Naive thymus-derived CD4-positive, alpha-beta T cell (primary cell): ENCODE results near the gene IL9. TPM values are rescaled to one million over a fixed set of nuclear protein-coding genes. Genes with fewer than 3 reads are reported as not detected.

Experiments
- ATAC-seq: fragments of 150-1000 bp; cut with Tn5 transposase; 2 replicates; pipeline ENCODE4 v1.10.0; 2021; ENCODE audit warnings: mild to moderate bottlenecking, moderate library complexity
- CTCF ChIA-PET: fragments of 350-600 bp; sonication (Branson Sonifier 250); formaldehyde crosslinking; loops from one replicate; lab custom pipeline; 2021; ENCODE audit warnings: antibody characterized with exemption; lab: Charles Lee
- POLR2A ChIA-PET: fragments of 350-600 bp; sonication (Branson Sonifier 250); formaldehyde crosslinking; loops from one replicate; lab custom pipeline; 2021; ENCODE audit warnings: antibody characterized with exemption, inconsistent platforms; lab: Charles Lee
- DNase-seq, 9 donors: peaks; one replicate each; pipeline versions ENCODE4 v3.0.0 to v3.0.0-alpha.2; 2020 to 2022; ENCODE audit warnings: mixed read lengths in 1 of 9
- H3K27ac ChIP-seq: one replicate; pipeline ENCODE4 v1.7.0; 2013; ENCODE audit warnings: mild to moderate bottlenecking, low read depth, low read length, moderate library complexity
- H3K27me3 ChIP-seq, 2 donors: one replicate each; pipeline ENCODE4 v1.7.0; 2013; ENCODE audit warnings: low read length in 2 of 2, mild to moderate bottlenecking in 2 of 2, moderate library complexity in 2 of 2; ENCODE audit not compliant: control insufficient read depth in 2 of 2, insufficient read depth in 2 of 2
- H3K36me3 ChIP-seq, 3 experiments: 1 replicate in 2 of 3; 2 replicates in 1 of 3; pipeline ENCODE4 v1.7.0; 2013; ENCODE audit warnings: low read length in 3 of 3, mild to moderate bottlenecking in 3 of 3, moderate library complexity in 1 of 3; ENCODE audit not compliant: insufficient read depth in 3 of 3, control insufficient read depth in 2 of 3
- H3K4me1 ChIP-seq, 2 donors: one replicate each; pipeline ENCODE4 v1.7.0; 2013; ENCODE audit warnings: low read length in 2 of 2, mild to moderate bottlenecking in 2 of 2, moderate library complexity in 1 of 2; ENCODE audit not compliant: control insufficient read depth in 2 of 2, insufficient read depth in 2 of 2
- H3K4me3 ChIP-seq: 2 replicates; pipeline ENCODE4 v1.7.0; 2013; ENCODE audit warnings: mild to moderate bottlenecking, low read length
- H3K9me3 ChIP-seq, 3 experiments: 1 replicate in 2 of 3; 2 replicates in 1 of 3; pipeline ENCODE4 v1.7.0; 2013; ENCODE audit warnings: low read length in 3 of 3; ENCODE audit not compliant: control insufficient read depth in 2 of 3
- H3K27ac Mint-ChIP-seq, 9 donors: one replicate each; pipeline ENCODE4 v1.8.0; 2020 to 2022; ENCODE audit warnings: mixed read lengths in 9 of 9, mild to moderate bottlenecking in 8 of 9, moderate library complexity in 5 of 9, inconsistent platforms in 2 of 9
- H3K27me3 Mint-ChIP-seq, 5 donors: one replicate each; pipeline ENCODE4 v1.8.0; 2021 to 2022; ENCODE audit warnings: mixed read lengths in 5 of 5, mild to moderate bottlenecking in 1 of 5
- H3K36me3 Mint-ChIP-seq, 5 donors: one replicate each; pipeline ENCODE4 v1.8.0; 2020 to 2022; ENCODE audit warnings: mixed read lengths in 5 of 5, mild to moderate bottlenecking in 3 of 5, inconsistent platforms in 1 of 5
- H3K4me1 Mint-ChIP-seq, 7 donors: one replicate each; pipeline ENCODE4 v1.8.0; 2020 to 2022; ENCODE audit warnings: mixed read lengths in 7 of 7, mild to moderate bottlenecking in 3 of 7, inconsistent platforms in 1 of 7
- H3K4me3 Mint-ChIP-seq, 10 donors: one replicate each; pipeline ENCODE4 v1.8.0; 2020 to 2022; ENCODE audit warnings: mild to moderate bottlenecking in 10 of 10, mixed read lengths in 10 of 10, moderate library complexity in 6 of 10, inconsistent platforms in 2 of 10
- H3K9me3 Mint-ChIP-seq, 11 donors: one replicate each; pipeline ENCODE4 v1.8.0; 2020 to 2022; ENCODE audit warnings: mixed read lengths in 11 of 11, mild to moderate bottlenecking in 4 of 11, inconsistent platforms in 1 of 11, moderate library complexity in 1 of 11
- intact Hi-C, 2 donors: fragments of 100-400 bp; cut with micrococcal nuclease; formaldehyde crosslinking; loops; one replicate each; pipeline ENCODE4 v1.15.1; 2023
- polyA plus RNA-seq, 2 donors: library from polyadenylated mRNA; unstranded; fragments of 300-500 nt; fragmentation: Illumina TruSeq; gene quantifications; one replicate each; pipeline ENCODE4 v1.2.3, GENCODE V29; 2021
- total RNA-seq, 6 experiments: library from RNA in 5 of 6; stranded (reverse) in 5 of 6; gene quantifications; 1 replicate in 5 of 6; 2 replicates in 1 of 6; pipeline ENCODE4 v1.2.3 and lab custom pipeline; 2021 to 2026

IL9 gene
- total and polyA plus RNA-seq, 7 experiments from 2014 or later, result 0.70 TPM; not detected in 6

DNA sequence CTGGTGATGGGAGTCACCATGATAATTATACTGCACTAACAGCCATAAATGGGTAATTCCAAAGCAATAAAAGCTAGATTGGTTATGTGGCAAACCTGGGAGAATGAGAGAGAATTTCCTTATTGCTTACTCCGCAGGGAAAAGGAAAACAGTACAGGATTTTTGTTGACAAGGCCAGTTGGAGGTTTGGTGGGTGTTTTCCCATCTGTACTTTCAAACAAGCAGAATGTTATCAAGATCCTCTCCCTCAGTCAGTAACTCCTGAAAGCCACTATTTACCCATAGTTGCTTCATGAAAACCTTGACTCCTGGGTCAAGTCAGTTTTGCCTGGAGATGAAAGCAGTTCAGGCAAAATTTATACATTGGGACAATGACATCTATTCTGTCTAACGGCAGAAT lies 26.4 kb downstream of the IL9 start:
- H3K9me3 ChIP-seq, result no peaks in the 10 kb centered on the region
- DNase-seq, result no peak
- ATAC-seq, result no peak
- Mint-ChIP-seq H3K27me3 (peaks cover 0 to 4% (median 4%) of the 10 kb centered on the region in 5 donors), H3K4me1 (no peaks in the 10 kb centered on the region), H3K27ac (no peak overlapping the region), H3K9me3 (no peaks in the 10 kb centered on the region), H3K36me3 (no peaks in the 10 kb centered on the region), H3K4me3 (no peak overlapping the region)
- H3K36me3 ChIP-seq, result no peaks in the 10 kb centered on the region
- no peaks in the 10 kb centered on the region for H3K4me1 ChIP-seq
- CTCF ChIA-PET, result no interaction called here
- no peak overlapping the region for H3K4me3 ChIP-seq
- no peak overlapping the region for H3K27ac ChIP-seq
- no peaks in the 10 kb centered on the region for H3K27me3 ChIP-seq
- intact Hi-C loops, result no loop called here
- POLR2A ChIA-PET, result no interaction called here

DNA sequence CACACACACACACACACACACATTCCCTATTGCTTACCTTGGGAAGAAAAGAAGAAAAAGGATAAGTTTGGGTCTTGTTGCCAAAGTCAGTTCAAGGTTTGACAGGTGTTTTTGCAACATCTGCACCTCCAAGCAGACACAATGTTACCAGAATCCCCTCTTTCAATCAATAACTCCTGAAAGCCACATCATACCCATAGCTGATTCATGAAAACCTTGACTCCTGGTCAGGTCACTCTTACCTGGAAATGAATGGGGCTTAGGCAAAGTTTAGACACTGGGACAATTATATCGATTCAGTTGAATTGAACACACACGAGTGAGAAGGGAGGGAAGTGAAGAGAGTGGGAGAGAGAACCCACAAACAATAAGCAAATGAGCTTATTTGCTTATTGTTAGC lies 27.0 kb downstream of the IL9 start:
- Histone ChIP-seq H3K4me3 (no peak overlapping the region), H3K27ac (no peak overlapping the region), H3K27me3 (no peaks in the 10 kb centered on the region), H3K9me3 (no peaks in the 10 kb centered on the region), H3K4me1 (no peaks in the 10 kb centered on the region), H3K36me3 (no peaks in the 10 kb centered on the region)
- H3K27ac Mint-ChIP-seq, result no peak overlapping the region
- peaks cover 0 to 4% (median 4%) of the 10 kb centered on the region in 5 donors for H3K27me3 Mint-ChIP-seq
- H3K36me3 Mint-ChIP-seq, result no peaks in the 10 kb centered on the region
- H3K4me3 Mint-ChIP-seq, result no peak overlapping the region
- no peak for ATAC-seq
- no peaks in the 10 kb centered on the region for H3K9me3 Mint-ChIP-seq
- no peaks in the 10 kb centered on the region for H3K4me1 Mint-ChIP-seq
- intact Hi-C loops, result no loop called here
- no peak for DNase-seq
- ChIA-PET CTCF (no interaction called here), POLR2A (no interaction called here)

- Histone ChIP-seq H3K27ac (no peak overlapping the region), H3K36me3 (no peaks in the 10 kb centered on the region), H3K4me1 (no peaks in the 10 kb centered on the region), H3K27me3 (no peaks in the 10 kb centered on the region), H3K4me3 (no peak overlapping the region), H3K9me3 (no peaks in the 10 kb centered on the region)
- Mint-ChIP-seq H3K36me3 (no peaks in the 10 kb centered on the region), H3K4me3 (no peak overlapping the region), H3K9me3 (no peaks in the 10 kb centered on the region), H3K27me3 (peaks cover 0 to 7% (median 4%) of the 10 kb centered on the region in 5 donors), H3K4me1 (no peaks in the 10 kb centered on the region), H3K27ac (no peak overlapping the region)
- ChIA-PET CTCF (no interaction called here), POLR2A (no interaction called here)
- DNase-seq (no peak), ATAC-seq (no peak)
- intact Hi-C loops, result no loop called here
Measured at GRCh38 chr5:135867599-135867998, 28.0 kb downstream of the IL9 start.

- no peak for ATAC-seq
- Histone ChIP-seq H3K4me3 (no peak overlapping the region), H3K27ac (no peak overlapping the region), H3K36me3 (no peaks in the 10 kb centered on the region), H3K9me3 (no peaks in the 10 kb centered on the region), H3K4me1 (no peaks in the 10 kb centered on the region), H3K27me3 (no peaks in the 10 kb centered on the region)
- peaks cover 0 to 6% (median 4%) of the 10 kb centered on the region in 5 donors for H3K27me3 Mint-ChIP-seq
- H3K4me3 Mint-ChIP-seq, result no peak overlapping the region
- DNase-seq, result no peak
- no peak overlapping the region for H3K27ac Mint-ChIP-seq
- H3K4me1 Mint-ChIP-seq, result no peaks in the 10 kb centered on the region
- H3K9me3 Mint-ChIP-seq, result no peaks in the 10 kb centered on the region
- H3K36me3 Mint-ChIP-seq, result no peaks in the 10 kb centered on the region
- CTCF ChIA-PET, result no interaction called here
- intact Hi-C loops, result no loop called here
- POLR2A ChIA-PET, result no interaction called here
Measured at GRCh38 chr5:135866016-135866415, 29.6 kb downstream of the IL9 start.

- H3K4me3 ChIP-seq, result no peak overlapping the region
- Mint-ChIP-seq H3K27me3 (peaks cover 0 to 6% (median 4%) of the 10 kb centered on the region in 5 donors), H3K4me1 (no peaks in the 10 kb centered on the region), H3K36me3 (no peaks in the 10 kb centered on the region), H3K4me3 (no peak overlapping the region), H3K9me3 (no peaks in the 10 kb centered on the region), H3K27ac (no peak overlapping the region)
- DNase-seq (no peak), ATAC-seq (no peak)
- H3K9me3 ChIP-seq, result no peaks in the 10 kb centered on the region
- CTCF ChIA-PET, result no interaction called here
- intact Hi-C loops, result no loop called here
- no peaks in the 10 kb centered on the region for H3K27me3 ChIP-seq
- POLR2A ChIA-PET, result no interaction called here
- no peaks in the 10 kb centered on the region for H3K36me3 ChIP-seq
- no peaks in the 10 kb centered on the region for H3K4me1 ChIP-seq
- no peak overlapping the region for H3K27ac ChIP-seq
Measured at GRCh38 chr5:135864503-135865435, 30.9 kb downstream of the IL9 start.

DNA sequence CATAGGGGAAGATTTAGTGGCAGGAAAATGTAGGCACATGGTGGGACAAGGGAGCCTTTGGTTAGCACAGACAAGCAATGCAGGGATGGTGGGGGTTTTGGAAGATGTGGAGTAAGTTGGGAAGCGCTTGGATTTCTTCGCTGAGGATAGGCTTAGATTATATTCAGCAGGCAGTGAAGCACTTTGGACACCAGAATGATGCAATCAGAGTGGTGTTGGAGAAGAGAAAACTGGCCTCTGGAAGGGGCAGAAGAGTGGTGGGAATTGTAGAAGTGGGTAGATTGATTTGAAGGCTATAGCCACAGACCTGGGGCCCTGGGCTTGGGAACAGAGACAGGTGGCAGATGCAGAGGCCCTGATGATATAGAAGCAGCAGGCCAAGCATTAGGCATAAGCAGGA lies 32.9 kb downstream of the IL9 start:
- Histone ChIP-seq H3K4me3 (no peak overlapping the region), H3K27me3 (no peaks in the 10 kb centered on the region), H3K27ac (no peak overlapping the region), H3K9me3 (no peaks in the 10 kb centered on the region), H3K36me3 (no peaks in the 10 kb centered on the region), H3K4me1 (no peaks in the 10 kb centered on the region)
- H3K27me3 Mint-ChIP-seq, result peaks cover 0 to 10% (median 0%) of the 10 kb centered on the region in 5 donors
- CTCF ChIA-PET, result no interaction called here
- POLR2A ChIA-PET, result no interaction called here
- H3K4me1 Mint-ChIP-seq, result no peaks in the 10 kb centered on the region
- DNase-seq, result no peak
- H3K4me3 Mint-ChIP-seq, result no peak overlapping the region
- intact Hi-C loops, result no loop called here
- H3K9me3 Mint-ChIP-seq, result peaks cover 0 to 5% (median 0%) of the 10 kb centered on the region in 11 donors
- H3K36me3 Mint-ChIP-seq, result no peaks in the 10 kb centered on the region
- no peak for ATAC-seq
- H3K27ac Mint-ChIP-seq, result no peak overlapping the region

DNA sequence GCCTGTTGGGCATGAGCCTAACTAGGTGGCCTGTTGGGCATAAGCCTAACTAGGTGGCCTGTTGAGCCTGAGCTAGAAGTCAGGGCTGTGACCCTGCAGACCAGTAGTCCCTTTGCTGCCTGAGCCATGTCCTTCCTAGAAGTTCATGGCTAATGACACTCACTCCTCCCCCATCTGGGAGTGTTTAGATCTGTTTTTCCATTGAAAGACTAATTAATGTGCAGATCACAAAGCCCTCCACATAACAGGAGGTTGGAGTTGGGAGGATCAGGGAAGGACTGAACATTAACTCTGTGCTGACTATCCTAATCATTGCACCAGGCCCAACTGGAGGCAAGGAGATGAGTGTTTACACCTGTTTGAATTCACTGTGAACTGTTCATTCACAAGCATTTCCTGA lies 33.6 kb downstream of the IL9 start:
- POLR2A ChIA-PET, result no interaction called here
- H3K27me3 ChIP-seq, result no peaks in the 10 kb centered on the region
- DNase-seq (no peak), ATAC-seq (no peak)
- H3K9me3 ChIP-seq, result no peaks in the 10 kb centered on the region
- H3K4me3 Mint-ChIP-seq, result no peak overlapping the region
- no peak overlapping the region for H3K27ac ChIP-seq
- H3K4me1 Mint-ChIP-seq, result no peaks in the 10 kb centered on the region
- peaks cover 0 to 14% (median 0%) of the 10 kb centered on the region in 5 donors for H3K27me3 Mint-ChIP-seq
- intact Hi-C loops, result no loop called here
- no peak overlapping the region for H3K27ac Mint-ChIP-seq
- H3K4me3 ChIP-seq, result no peak overlapping the region
- no peaks in the 10 kb centered on the region for H3K4me1 ChIP-seq
- H3K9me3 Mint-ChIP-seq, result peaks cover 0 to 7% (median 0%) of the 10 kb centered on the region in 11 donors
- CTCF ChIA-PET, result no interaction called here
- no peaks in the 10 kb centered on the region for H3K36me3 ChIP-seq
- H3K36me3 Mint-ChIP-seq, result no peaks in the 10 kb centered on the region
